HepG2 (cell line): ENCODE data around the gene RNASE11. TPM values are rescaled to one million over a fixed set of nuclear protein-coding genes. Genes with fewer than 3 reads are reported as not detected.
A peak's percentile ranks its signal among the peaks of the same experiment; 100 is the strongest.

Experiments used
- BCL6 ChIP-seq: IDR thresholded peaks from 2 replicates; pipeline ENCODE4 v1.6.1; 2016; ENCODE audit warnings: missing genetic modification reagents, missing compliant biosample characterization
- CC2D1A ChIP-seq: sonication (generic); formaldehyde crosslinking; IDR thresholded peaks from 2 replicates; pipeline ENCODE4 v1.8.1; 2023; ENCODE audit warnings: mild to moderate bottlenecking, missing genetic modification reagents
- FOXK1 ChIP-seq: sonication (generic); formaldehyde crosslinking; IDR thresholded peaks from 2 replicates; pipeline ENCODE4 v1.4.0; 2020; ENCODE audit warnings: low read depth, missing genetic modification reagents, borderline replicate concordance
- KAT7 ChIP-seq: IDR thresholded peaks from 2 replicates; pipeline ENCODE4 v1.6.1; 2018; ENCODE audit warnings: borderline replicate concordance, missing compliant biosample characterization
- MAFK ChIP-seq, 2 experiments: IDR thresholded peaks in 1 of 2; conservative IDR thresholded peaks in 1 of 2; 2 replicates each; pipeline ENCODE4 v1.6.1; 2011; ENCODE audit warnings: improper control_type of control experiment in 2 of 2, low read length in 2 of 2
- MEF2D ChIP-seq: sonication (generic); formaldehyde crosslinking; IDR thresholded peaks from 2 replicates; pipeline ENCODE4 v1.5.1; 2020; ENCODE audit warnings: mild to moderate bottlenecking, missing genetic modification reagents
- MXD3 ChIP-seq: IDR thresholded peaks from 2 replicates; pipeline ENCODE4 v1.6.1; 2016; ENCODE audit warnings: mild to moderate bottlenecking, missing biosample characterization, missing genetic modification reagents
- NFE2 ChIP-seq: sonication (generic); formaldehyde crosslinking; IDR thresholded peaks from 2 replicates; pipeline ENCODE4 v1.4.0; 2020; ENCODE audit warnings: missing genetic modification reagents
- PAXIP1 ChIP-seq: sonication (generic); formaldehyde crosslinking; conservative IDR thresholded peaks from 2 replicates; pipeline ENCODE4 v1.4.0; 2020; ENCODE audit warnings: mild to moderate bottlenecking, missing genetic modification reagents, moderate library complexity
- ZBTB1 ChIP-seq: sonication (generic); formaldehyde crosslinking; IDR thresholded peaks from 2 replicates; pipeline ENCODE4 v1.4.0; 2020; ENCODE audit warnings: missing genetic modification reagents, borderline replicate concordance
- ZBTB34 ChIP-seq: sonication (generic); formaldehyde crosslinking; IDR thresholded peaks from 2 replicates; pipeline ENCODE4 v1.8.0; 2022; ENCODE audit warnings: mild to moderate bottlenecking, missing genetic modification reagents
- ZNF101 ChIP-seq: sonication (generic); formaldehyde crosslinking; IDR thresholded peaks from 2 replicates; pipeline ENCODE4 v1.4.0; 2020; ENCODE audit warnings: mild to moderate bottlenecking, low read depth, missing genetic modification reagents, borderline replicate concordance
- ZNF263 ChIP-seq: sonication (generic); formaldehyde crosslinking; IDR thresholded peaks from 2 replicates; pipeline ENCODE4 v1.4.0; 2020; ENCODE audit warnings: missing genetic modification reagents
- ZNF430 ChIP-seq: sonication (generic); formaldehyde crosslinking; IDR thresholded peaks from 2 replicates; pipeline ENCODE4 v1.9.0; 2021; ENCODE audit warnings: mild to moderate bottlenecking, missing genetic modification reagents
- ZNF496 ChIP-seq: sonication (generic); formaldehyde crosslinking; IDR thresholded peaks from 2 replicates; pipeline ENCODE4 v1.8.1; 2023; ENCODE audit warnings: mild to moderate bottlenecking, moderate library complexity, missing genetic modification reagents; ENCODE audit not compliant: insufficient replicate concordance
- ZNF598 ChIP-seq: sonication (generic); formaldehyde crosslinking; IDR thresholded peaks from 2 replicates; pipeline ENCODE4 v1.5.1; 2020; ENCODE audit warnings: mild to moderate bottlenecking, missing genetic modification reagents, borderline replicate concordance
- ZSCAN29 ChIP-seq: sonication (generic); formaldehyde crosslinking; conservative IDR thresholded peaks from 2 replicates; pipeline ENCODE4 v1.4.0; 2020; ENCODE audit warnings: mild to moderate bottlenecking, missing genetic modification reagents
- ZSCAN5A ChIP-seq: sonication (generic); formaldehyde crosslinking; IDR thresholded peaks from 2 replicates; pipeline ENCODE4 v1.8.0; 2022; ENCODE audit warnings: mild to moderate bottlenecking, missing genetic modification reagents, borderline replicate concordance
- ZXDC ChIP-seq: sonication (generic); formaldehyde crosslinking; IDR thresholded peaks from 2 replicates; pipeline ENCODE4 v1.5.0; 2020; ENCODE audit warnings: mild to moderate bottlenecking, missing genetic modification reagents
- polyA plus RNA-seq, 8 experiments: library from polyadenylated mRNA; depleted of rRNA in 3 of 8; stranded (reverse) in 7 of 8; unstranded in 1 of 8; fragments of >200 nt; fragmentation: Illumina TruSeq in 4 of 8; extraction: Trizol in 4 of 8; gene quantifications; 2 replicates each; pipeline versions ENCODE4 v1.2.1 to v1.2.3, GENCODE V29; 2011 to 2016; ENCODE audit warnings: low read depth in 4 of 8, missing spikeins in 1 of 8, mixed read lengths in 1 of 8; ENCODE audit not compliant: insufficient read depth in 1 of 8
- total RNA-seq, 5 experiments: library from RNA; depleted of rRNA; stranded (reverse); fragments of >200 nt; fragmentation: Illumina TruSeq; extraction: Trizol; gene quantifications; 2 replicates each; pipeline ENCODE4 v1.2.3, GENCODE V29; 2016; ENCODE audit warnings: low read depth in 1 of 5

The RNASE11 gene
- total and polyA plus RNA-seq, 2 of the 13 experiments (the other 11 are each of a cell fraction or from before 2014, with no cell fraction given), result not detected

GRCh38 chr14:20609215-20610001 is 21.6 kb upstream of the RNASE11 start (continued):
- TF ChIP-seq PAXIP1 (peak; percentile 34; the same call in 1 of the 2 replicates), NFE2 (CRISPR knock-in tag) (no peak), ZNF101 (no peak), ZXDC (CRISPR knock-in tag) (no peak), ZBTB34 (no peak), ZNF496 (CRISPR knock-in tag) (no peak), BCL6 (CRISPR knock-in tag) (no peak), ZNF598 (CRISPR knock-in tag) (no peak; the same call in 1 of the 2 replicates), MXD3 (0 out of 2 replicates have a peak, but pooled peaks have one; percentile 55), CC2D1A (0 out of 2 replicates have a peak, but pooled peaks have one; percentile 89), FOXK1 (CRISPR knock-in tag) (no peak; the same call in 1 of the 2 replicates), ZNF263 (CRISPR knock-in tag) (no peak), MAFK (conservative IDR thresholded peaks at IDR 0.05 in 1 of 2, IDR thresholded peaks at IDR 0.05 in 1 of 2; ENCODE audit: low read length in 2 of 2) (no peak), MEF2D (CRISPR knock-in tag) (0 out of 2 replicates have a peak, but pooled peaks have one; percentile 15), KAT7 (no peak; the same call in 1 of the 2 replicates), ZNF430 (CRISPR knock-in tag) (no peak), ZBTB1 (CRISPR knock-in tag) (no peak), ZSCAN29 (CRISPR knock-in tag) (no peak), ZSCAN5A (peak; percentile 70)
